Pancreas (tissue), 10 donors: Measurements from ENCODE around the gene SLC24A4. TPM values are rescaled to one million over a fixed set of nuclear protein-coding genes. Genes with fewer than 3 reads are reported as not detected.

ENCODE experiments used
- ATAC-seq, 4 donors: fragments of 200-7000 bp; cut with Tn5 transposase; one replicate each; pipeline versions ENCODE4 v1.8.0 to v1.9.1; 2020; ENCODE audit warnings: mild to moderate bottlenecking in 4 of 4, moderate library complexity in 4 of 4
- DNase-seq, 6 donors: peaks; one replicate each; pipeline ENCODE4 v3.0.0-alpha.2; 2020
- FAIRE-seq: peaks from 2 replicates; lab custom pipeline; 2012; peaks lifted over from hg19 to GRCh38; lab: Jason Lieb, UNC
- H3K27ac ChIP-seq, 4 donors: fragments of 200-600 bp; sonication (generic); 1 replicate in 3 of 4; 2 replicates in 1 of 4; pipeline versions ENCODE4 v1.5.0 to v1.8.0; 2020
- H3K27me3 ChIP-seq, 4 donors: fragments of 200-600 bp; one replicate each; pipeline ENCODE4 v1.8.0; 2021
- H3K36me3 ChIP-seq, 3 donors: fragments of 200-600 bp; sonication (generic) in 1 of 3; one replicate each; pipeline versions ENCODE4 v1.5.0 to v1.8.0; 2020 to 2021
- H3K4me1 ChIP-seq, 3 donors: fragments of 200-600 bp; one replicate each; pipeline ENCODE4 v1.8.0; 2021
- H3K4me3 ChIP-seq, 4 donors: fragments of 200-600 bp; sonication (generic) in 2 of 4; one replicate each; pipeline versions ENCODE4 v1.5.0 to v1.8.0; 2020 to 2021
- H3K9me3 ChIP-seq, 4 donors: fragments of 200-600 bp; one replicate each; pipeline ENCODE4 v1.8.0; 2021
- WGBS, 2 donors: extraction: QIAGEN DNeasy Blood & Tissue Kit; methylation state at CpG; one replicate each; pipeline ENCODE4 v1.1.7; 2013; 5-methylcytosine and 5-hydroxymethylcytosine counted together
- intact Hi-C, 3 donors: fragments of 100-400 bp; cut with DNase I; formaldehyde crosslinking; loops; one replicate each; pipeline versions ENCODE4 v1.11.1 to v1.14.2; 2022
- polyA plus RNA-seq, 2 donors: library from polyadenylated mRNA; stranded (reverse); fragments of 200-250 nt; gene quantifications; one replicate each; pipeline ENCODE4 v1.2.3, GENCODE V29; 2013
- total RNA-seq, 6 donors: library from RNA; stranded (reverse); fragmentation: NEBNext Ultra II Directional in 4 of 6; extraction: Animal tissue kit (Norgen Biotek cat#: 25700) in 4 of 6; gene quantifications; one replicate each; pipeline versions ENCODE4 v1.2.1 to v1.2.4, GENCODE V29; 2021 to 2023
- TF ChIP-seq, protein P1 (sequence below), 4 donors: fragments of 200-600 bp; sonication (generic) in 3 of 4; IDR thresholded peaks; one replicate each; pipeline versions ENCODE4 v1.5.0 to v1.8.0; 2021; ENCODE audit warnings: antibody characterized with exemption in 4 of 4
- donor health status: healthy with polysubstance abuse.
- donor health status: DM: no; HTN: no; CAD: no; lungs with moderate emphysema.
- donor health status: DM: no; HTN: no; CAD: no.
- donor health status: control.
- donor health status: control.
- donor health status: Bipolar disorder and iron deficiency.
- donor health status: DM: yes; HTN: yes; CAD: no.
- donor health status: DM: no; HTN: no; CAD: no.
- donor health status: DM: no; HTN: no; CAD: no.
- donor health status: DM: yes; HTN: yes; CAD: no.

The SLC24A4 gene
- total and polyA plus RNA-seq, 8 donors: 0.04 to 0.14 (median 0.07) TPM

- Histone ChIP-seq H3K4me1 (no peaks in the 10 kb centered on the region), H3K36me3 (no peaks in the 10 kb centered on the region), H3K27me3 (no peaks in the 10 kb centered on the region), H3K4me3 (no peak overlapping the region), H3K9me3 (no peaks in the 10 kb centered on the region), H3K27ac (no peak overlapping the region)
- TF ChIP-seq, protein P1, sequence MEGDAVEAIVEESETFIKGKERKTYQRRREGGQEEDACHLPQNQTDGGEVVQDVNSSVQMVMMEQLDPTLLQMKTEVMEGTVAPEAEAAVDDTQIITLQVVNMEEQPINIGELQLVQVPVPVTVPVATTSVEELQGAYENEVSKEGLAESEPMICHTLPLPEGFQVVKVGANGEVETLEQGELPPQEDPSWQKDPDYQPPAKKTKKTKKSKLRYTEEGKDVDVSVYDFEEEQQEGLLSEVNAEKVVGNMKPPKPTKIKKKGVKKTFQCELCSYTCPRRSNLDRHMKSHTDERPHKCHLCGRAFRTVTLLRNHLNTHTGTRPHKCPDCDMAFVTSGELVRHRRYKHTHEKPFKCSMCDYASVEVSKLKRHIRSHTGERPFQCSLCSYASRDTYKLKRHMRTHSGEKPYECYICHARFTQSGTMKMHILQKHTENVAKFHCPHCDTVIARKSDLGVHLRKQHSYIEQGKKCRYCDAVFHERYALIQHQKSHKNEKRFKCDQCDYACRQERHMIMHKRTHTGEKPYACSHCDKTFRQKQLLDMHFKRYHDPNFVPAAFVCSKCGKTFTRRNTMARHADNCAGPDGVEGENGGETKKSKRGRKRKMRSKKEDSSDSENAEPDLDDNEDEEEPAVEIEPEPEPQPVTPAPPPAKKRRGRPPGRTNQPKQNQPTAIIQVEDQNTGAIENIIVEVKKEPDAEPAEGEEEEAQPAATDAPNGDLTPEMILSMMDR (IDR thresholded peaks at IDR 0.05): no peak
- DNase-seq (no peak), ATAC-seq (no peak), FAIRE-seq (no peak)
- intact Hi-C loops: no loop called here
- WGBS, 2 donors: 66 to 69% methylated on average over 3 of the region's 3 CpGs
Observed at GRCh38 chr14:92470215-92470614, 147.2 kb downstream of the SLC24A4 start.

GRCh38 chr14:92470811-92471210 is 147.8 kb downstream of the SLC24A4 start:
- H3K4me1 ChIP-seq: no peaks in the 10 kb centered on the region
- WGBS, 2 donors: 89 to 93% methylated on average over 1 of the region's 1 CpG
- no peak overlapping the region for H3K4me3 ChIP-seq
- H3K9me3 ChIP-seq: no peaks in the 10 kb centered on the region
- H3K27me3 ChIP-seq: no peaks in the 10 kb centered on the region
- ATAC-seq: no peak
- intact Hi-C loops: no loop called here
- TF ChIP-seq, protein P1 (IDR thresholded peaks at IDR 0.05): no peak
- no peak for FAIRE-seq
- H3K36me3 ChIP-seq: no peaks in the 10 kb centered on the region
- DNase-seq: no peak
- H3K27ac ChIP-seq: no peak overlapping the region

- H3K4me3 ChIP-seq: no peak overlapping the region
- H3K36me3 ChIP-seq: no peaks in the 10 kb centered on the region
- FAIRE-seq: no peak
- ATAC-seq: peak in 1 of 4 donors; percentile 56
- TF ChIP-seq, protein P1 (IDR thresholded peaks at IDR 0.05): no peak
- DNase-seq: no peak
- H3K27me3 ChIP-seq: no peaks in the 10 kb centered on the region
- intact Hi-C loops: no loop called here
- no peak overlapping the region for H3K27ac ChIP-seq
- no peaks in the 10 kb centered on the region for H3K9me3 ChIP-seq
- no peaks in the 10 kb centered on the region for H3K4me1 ChIP-seq
Observed at GRCh38 chr14:92471919-92472318, 149.0 kb downstream of the SLC24A4 start.

GRCh38 chr14:92472860-92473259 is 149.9 kb downstream of the SLC24A4 start:
- H3K36me3 ChIP-seq: no peaks in the 10 kb centered on the region
- H3K27ac ChIP-seq: no peak overlapping the region
- no peak for FAIRE-seq
- intact Hi-C loops: no loop called here
- H3K27me3 ChIP-seq: no peaks in the 10 kb centered on the region
- no peak overlapping the region for H3K4me3 ChIP-seq
- no peaks in the 10 kb centered on the region for H3K9me3 ChIP-seq
- 83 to 89% methylated on average over 1 of the region's 1 CpG for WGBS, 2 donors
- peak in 2 of 4 donors; percentile 53 to 58 for ATAC-seq
- TF ChIP-seq, protein P1 (IDR thresholded peaks at IDR 0.05): no peak
- DNase-seq: no peak
- no peaks in the 10 kb centered on the region for H3K4me1 ChIP-seq

DNA sequence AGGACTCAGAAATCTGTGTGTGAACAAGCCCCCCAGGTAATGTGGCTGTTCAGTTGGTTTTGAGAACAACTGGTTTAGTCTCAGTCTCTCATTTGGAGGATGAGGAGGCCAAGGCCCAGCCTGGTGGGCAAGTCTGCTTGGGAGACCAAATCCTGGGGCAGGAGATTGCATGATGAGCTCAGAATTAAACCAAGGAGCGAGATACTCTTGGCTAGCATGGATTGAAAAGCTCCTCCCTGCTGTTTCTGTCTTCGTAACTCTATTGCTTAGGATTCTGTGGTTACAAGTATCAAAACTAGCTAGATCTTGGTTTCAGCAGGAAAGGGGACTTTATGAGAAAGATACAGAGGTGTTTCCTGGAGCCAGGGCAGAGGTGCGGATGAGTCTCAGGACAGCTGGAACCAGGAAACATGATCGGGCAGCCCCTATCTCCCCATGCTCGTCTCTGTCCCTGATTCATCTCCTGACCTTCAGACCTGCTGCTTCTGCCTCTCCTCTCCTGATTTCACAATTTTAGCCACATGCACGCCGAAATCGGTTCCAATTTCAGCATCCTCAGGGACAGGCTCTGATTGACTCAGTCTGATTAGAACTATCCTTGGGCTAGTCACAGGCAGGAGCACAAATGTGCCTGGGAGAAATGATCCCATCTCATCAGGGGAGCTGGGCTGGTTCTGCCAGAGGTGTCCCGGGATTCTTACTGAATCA is 150.4 kb downstream of the SLC24A4 start:
- TF ChIP-seq, protein P1 (IDR thresholded peaks at IDR 0.05): no peak
- FAIRE-seq (no peak), ATAC-seq (peak in 3 of 4 donors; percentile 44 to 68 (median 46)), DNase-seq (peak in 1 of 6 donors; percentile 9)
- WGBS, 2 donors: 49 to 62% methylated on average over 9 of the region's 9 CpGs
- no peaks in the 10 kb centered on the region for H3K9me3 ChIP-seq
- intact Hi-C loops: no loop called here
- H3K4me1 ChIP-seq: no peaks in the 10 kb centered on the region
- H3K4me3 ChIP-seq: no peak overlapping the region
- no peaks in the 10 kb centered on the region for H3K36me3 ChIP-seq
- H3K27ac ChIP-seq: no peak overlapping the region
- H3K27me3 ChIP-seq: no peaks in the 10 kb centered on the region
